HEK293 (cell line): Measurements from ENCODE around the gene RELT.

Source experiments
- CTCF ChIA-PET: fragments of 350-600 bp; formaldehyde crosslinking; extraction: SDS; loops from one replicate; lab custom pipeline; 2021; ENCODE audit warnings: antibody characterized with exemption; lab: Yijun Ruan, JAX
- POLR2A ChIA-PET: fragments of 300-600 bp; formaldehyde crosslinking; extraction: SDS; loops from one replicate; lab custom pipeline; 2020; ENCODE audit warnings: antibody characterized with exemption, inconsistent platforms; lab: Yijun Ruan, JAX
- H3K27ac ChIP-seq: fragments of 200-500 bp; sonication (Bioruptor generic); 2 replicates; pipeline ENCODE4 v1.5.1; 2014; ENCODE audit warnings: low read depth, low read length, control low read depth, inconsistent platforms; ENCODE audit errors: extremely low read depth
- H3K36me3 ChIP-seq, 2 experiments: fragments of 200-500 bp in 1 of 2; sonication (Bioruptor generic) in 1 of 2; 1 replicate in 1 of 2; 2 replicates in 1 of 2; pipeline ENCODE4 v1.5.1; 2014 to 2017; ENCODE audit warnings: inconsistent platforms in 2 of 2, low read length in 2 of 2; ENCODE audit not compliant: control insufficient read depth in 2 of 2, insufficient read depth in 1 of 2
- H3K4me1 ChIP-seq: fragments of 200-500 bp; sonication (Bioruptor generic); 2 replicates; pipeline ENCODE4 v1.5.1; 2014; ENCODE audit warnings: mild to moderate bottlenecking, low read length, inconsistent platforms; ENCODE audit not compliant: control insufficient read depth, insufficient read depth
- H3K4me3 ChIP-seq: 2 replicates; pipeline ENCODE4 v1.5.1; 2011; ENCODE audit warnings: low read depth, mild to moderate bottlenecking, control low read depth, low read length, moderate library complexity
- H3K9me3 ChIP-seq: fragments of 200-500 bp; sonication (Bioruptor generic); 2 replicates; pipeline ENCODE4 v1.5.1; 2014; ENCODE audit warnings: low read depth, low read length, inconsistent platforms; ENCODE audit not compliant: control insufficient read depth, insufficient read depth
- ATF2 ChIP-seq: fragments of 450-650 bp; formaldehyde crosslinking; IDR thresholded peaks from 2 replicates; pipeline ENCODE4 v1.5.1; 2016; ENCODE audit warnings: missing biosample characterization, missing genetic modification characterization, low read depth
- GLIS2 ChIP-seq: fragments of 450-650 bp; formaldehyde crosslinking; IDR thresholded peaks from 2 replicates; pipeline ENCODE4 v1.5.1; 2016; ENCODE audit warnings: missing biosample characterization, missing genetic modification characterization
- REST ChIP-seq: fragments of 450-650 bp; formaldehyde crosslinking; IDR thresholded peaks from 2 replicates; pipeline ENCODE4 v1.5.1; 2016; ENCODE audit warnings: missing biosample characterization, missing genetic modification characterization
- SP2 ChIP-seq: fragments of 450-650 bp; formaldehyde crosslinking; IDR thresholded peaks from 2 replicates; pipeline ENCODE4 v1.5.1; 2016; ENCODE audit warnings: missing biosample characterization, missing genetic modification characterization
- WT1 ChIP-seq: fragments of 450-650 bp; formaldehyde crosslinking; IDR thresholded peaks from 2 replicates; pipeline ENCODE4 v1.5.1; 2016; ENCODE audit warnings: missing biosample characterization, missing genetic modification characterization
- ZBTB10 ChIP-seq: fragments of 450-650 bp; formaldehyde crosslinking; IDR thresholded peaks from 2 replicates; pipeline ENCODE4 v1.5.1; 2016; ENCODE audit warnings: missing biosample characterization, missing genetic modification characterization
- ZFP37 ChIP-seq: fragments of 450-650 bp; formaldehyde crosslinking; IDR thresholded peaks from 2 replicates; pipeline ENCODE4 v1.5.1; 2016; ENCODE audit warnings: missing biosample characterization, missing genetic modification characterization
- ZNF114 ChIP-seq: fragments of 450-650 bp; formaldehyde crosslinking; IDR thresholded peaks from 2 replicates; pipeline ENCODE4 v1.5.0; 2017; ENCODE audit warnings: missing biosample characterization, missing genetic modification characterization
- ZNF18 ChIP-seq: fragments of 450-650 bp; formaldehyde crosslinking; IDR thresholded peaks from 2 replicates; pipeline ENCODE4 v1.5.1; 2016; ENCODE audit warnings: missing biosample characterization, missing genetic modification characterization
- ZNF311 ChIP-seq: fragments of 450-650 bp; formaldehyde crosslinking; IDR thresholded peaks from 2 replicates; pipeline ENCODE4 v1.5.1; 2017; ENCODE audit warnings: missing biosample characterization, missing genetic modification characterization, borderline replicate concordance
- ZNF501 ChIP-seq: fragments of 450-650 bp; formaldehyde crosslinking; IDR thresholded peaks from 2 replicates; pipeline ENCODE4 v1.5.1; 2016; ENCODE audit warnings: missing biosample characterization, missing genetic modification characterization
- ZNF600 ChIP-seq: fragments of 450-650 bp; formaldehyde crosslinking; IDR thresholded peaks from 2 replicates; pipeline ENCODE4 v1.5.1; 2016; ENCODE audit warnings: missing biosample characterization, missing genetic modification characterization
- ZNF623 ChIP-seq: fragments of 450-650 bp; formaldehyde crosslinking; IDR thresholded peaks from 2 replicates; pipeline ENCODE4 v1.5.1; 2016; ENCODE audit warnings: missing biosample characterization, missing genetic modification characterization
- ZNF639 ChIP-seq: fragments of 450-650 bp; formaldehyde crosslinking; IDR thresholded peaks from 2 replicates; pipeline ENCODE4 v1.5.1; 2016; ENCODE audit warnings: missing biosample characterization, missing genetic modification characterization
- ZNF747 ChIP-seq: fragments of 450-650 bp; formaldehyde crosslinking; IDR thresholded peaks from 2 replicates; pipeline ENCODE4 v1.5.1; 2016; ENCODE audit warnings: missing biosample characterization, missing genetic modification characterization
- ZNF777 ChIP-seq: fragments of 450-650 bp; formaldehyde crosslinking; IDR thresholded peaks from 2 replicates; pipeline ENCODE4 v1.5.1; 2017; ENCODE audit warnings: missing biosample characterization, missing genetic modification characterization, borderline replicate concordance

RELT gene

GRCh38 chr11:73355109-73355508 is 21.1 kb upstream of the RELT start (continued):
- TF ChIP-seq ZNF777 (tag by site-specific recombination): no peak

- H3K4me3 ChIP-seq: no peak overlapping the region
- H3K36me3 ChIP-seq: peaks cover 0 to 35% of the 10 kb centered on the region in 2 experiments; a peak in 1 of 3 replicates
- no peaks in the 10 kb centered on the region for H3K4me1 ChIP-seq
- POLR2A ChIA-PET: interaction anchor here (1.4 kb wide), 1 partner anchor 19 kb away, joined by 3 read pairs; the partner anchor contains the start of gene RELT
- CTCF ChIA-PET: interaction anchor here (0.6 to 2.0 kb wide), 7 partner anchors 8 to 918 kb away, joined by 3 to 10 read pairs (median 4); no protein-coding TSS in a partner anchor
- no peak overlapping the region for H3K27ac ChIP-seq
- TF ChIP-seq ZBTB10 (no peak), REST (tag by site-specific recombination) (no peak), ZFP37 (tag by site-specific recombination) (no peak), GLIS2 (tag by site-specific recombination) (no peak), ZNF639 (no peak), ZNF623 (tag by site-specific recombination) (no peak), ZNF501 (tag by site-specific recombination) (no peak)
- H3K9me3 ChIP-seq: no peaks in the 10 kb centered on the region
Observed at GRCh38 chr11:73356979-73357860, 19.0 kb upstream of the RELT start.

GRCh38 chr11:73358071-73358470 is 18.1 kb upstream of the RELT start:
- Histone ChIP-seq H3K4me1 (no peaks in the 10 kb centered on the region), H3K27ac (no peak overlapping the region)
- POLR2A ChIA-PET: interaction anchor here (0.6 kb wide), 1 partner anchor 21 kb away, joined by 3 read pairs; no protein-coding TSS in a partner anchor
- TF ChIP-seq ZNF18 (no peak), ZNF600 (no peak), ZNF311 (no peak), WT1 (tag by site-specific recombination) (no peak), SP2 (no peak), ZNF114 (tag by site-specific recombination) (no peak), REST (tag by site-specific recombination) (no peak), ZNF747 (tag by site-specific recombination) (no peak), ATF2 (tag by site-specific recombination) (no peak)
- TF ChIP-seq, all 188 proteins: peak for 0
- Histone ChIP-seq H3K36me3 (peaks cover 0 to 40% of the 10 kb centered on the region in 2 experiments; a peak in 1 of 3 replicates), H3K4me3 (no peak overlapping the region), H3K9me3 (no peaks in the 10 kb centered on the region)
- CTCF ChIA-PET: interaction anchor here (0.6 to 2.0 kb wide), 9 partner anchors 9 to 919 kb away, joined by 3 to 10 read pairs (median 4); no protein-coding TSS in a partner anchor
